Temporal lobe (tissue), 2 donors: ENCODE results near the gene CNOT11. TPM values are rescaled to one million over a fixed set of nuclear protein-coding genes. Genes with fewer than 3 reads are reported as not detected.

Source experiments
- small RNA-seq: library from RNA; depleted of rRNA; stranded (forward); fragments of <200 nt; gene quantifications from one replicate; pipeline ENCODE3, GENCODE V24; 2014; ENCODE audit warnings: low replicate concordance
- total RNA-seq: library from RNA; depleted of rRNA; stranded (reverse); fragments of >200 nt; gene quantifications from one replicate; pipeline ENCODE4 v1.2.3, GENCODE V29; 2014

The CNOT11 gene
- total RNA-seq, 1 donor from 2014 or later: 6.9 TPM

Small RNAs within 50 kb of the gene (small RNA-seq; reads per million reads assigned to genes)
- gene MIR5696: 0.13 reads per million
- gene SNORD89: 224 reads per million, percentile 98 among the genes with 10 or more reads in this experiment

Other genes with a start within 250 kb of the CNOT11 start
- 6.1 TPM for gene TBC1D8, start 101.5 kb upstream of the CNOT11 start, total RNA-seq
- gene RNF149, start 55.8 kb downstream of the CNOT11 start, total RNA-seq: 33.9 TPM
- 8.1 TPM for gene CREG2, start 134.6 kb downstream of the CNOT11 start, total RNA-seq
- 0.49 TPM for gene RFX8, start 222.2 kb downstream of the CNOT11 start, total RNA-seq